K562 treated with DMSO at 1 percent for 4 hours (cell line): ENCODE results near the gene SNAP29. TPM values are rescaled to one million over a fixed set of nuclear protein-coding genes. Genes with fewer than 3 reads are reported as not detected.

Experiments used
- total RNA-seq: library from RNA; unstranded; fragments of 300-600 nt; gene quantifications from 2 replicates; pipeline ENCODE4 v1.2.3, GENCODE V29; 2022; ENCODE audit not compliant: insufficient read depth

The SNAP29 gene
- total RNA-seq: 77.8 and 78.9 TPM in 2 replicates

GRCh38 chr22:20858615-20859416 is at the start of gene SNAP29, which contains the start of gene PI4KA:
Gene SNAP29 (plus strand): TSS chr22:20859007. CDS start chr22:20859111, 104 bp downstream.
Gene PI4KA (minus strand): TSS chr22:20858811. CDS start chr22:20858725, 86 bp downstream.

GRCh38 chr22:20916916-20917810 is 58.4 kb downstream of the SNAP29 start, which contains the start of gene CRKL:
Gene CRKL (plus strand): TSS chr22:20917407. CDS start chr22:20917935, 528 bp downstream.

Other genes starting within 250 kb of the SNAP29 start
- not detected in 2 replicates for gene SERPIND1, start 84.9 kb upstream of the SNAP29 start, total RNA-seq
- 162 and 219 TPM in 2 replicates for gene PI4KA, start 196 bp upstream of the SNAP29 start, total RNA-seq
- 139 and 163 TPM in 2 replicates for gene CRKL, start 58.4 kb downstream of the SNAP29 start, total RNA-seq
- not detected in 2 replicates for gene AIFM3, start 108.2 kb downstream of the SNAP29 start, total RNA-seq
- gene LZTR1, start 123.3 kb downstream of the SNAP29 start, total RNA-seq: 40.5 and 44.9 TPM in 2 replicates
- gene THAP7, start 143.1 kb downstream of the SNAP29 start, total RNA-seq: 98.7 and 130 TPM in 2 replicates
- gene P2RX6, start 156.2 kb downstream of the SNAP29 start, total RNA-seq: 1.8 and 2.2 TPM in 2 replicates
- not detected in 2 replicates for gene SLC7A4, start 173.6 kb downstream of the SNAP29 start, total RNA-seq
- not detected in 2 replicates for gene LRRC74B, start 186.9 kb downstream of the SNAP29 start, total RNA-seq